GM18517 (cell line): Measurements from ENCODE around the gene KIR2DL4.
"Not testable (repeated sequence)": the region's sequence is repeated elsewhere in the genome, so short reads cannot be mapped to it uniquely, and the experiment has no call there.

Experiments
- ATAC-seq: cut with Tn5 transposase; IDR thresholded peaks from one replicate; pipeline ENCODE4 v1.9.1; 2021; ENCODE audit warnings: mild to moderate bottlenecking, moderate library complexity; ENCODE audit not compliant: unreplicated experiment

The KIR2DL4 gene

GRCh38 chr19:54804101-54804500 lies 691 bp downstream of the KIR2DL4 start:
- ATAC-seq = no peak

GRCh38 chr19:54804571-54804970 lies 1.2 kb downstream of the KIR2DL4 start:
- no peak for ATAC-seq

- ATAC-seq = no peak
Measured at GRCh38 chr19:54805665-54806515, 2.5 kb downstream of the KIR2DL4 start.

GRCh38 chr19:54806516-54806838 lies 3.1 kb downstream of the KIR2DL4 start:
- no peak for ATAC-seq

- ATAC-seq = not testable (repeated sequence)
Measured at GRCh38 chr19:54814571-54814970, 11.2 kb downstream of the KIR2DL4 start.

- ATAC-seq = not testable (repeated sequence)
Measured at GRCh38 chr19:54816251-54816650, 12.8 kb downstream of the KIR2DL4 start, which contains the start of gene KIR3DL1. TSS of gene KIR3DL1 (plus strand) at chr19:54816468.

GRCh38 chr19:54817670-54818536 lies 14.5 kb downstream of the KIR2DL4 start:
- no peak for ATAC-seq

- ATAC-seq = not testable (repeated sequence)
Measured at GRCh38 chr19:54824416-54824815, 21.0 kb downstream of the KIR2DL4 start.

GRCh38 chr19:54825326-54825725 lies 21.9 kb downstream of the KIR2DL4 start:
- ATAC-seq = not testable (repeated sequence)

- ATAC-seq = not testable (repeated sequence)
Measured at GRCh38 chr19:54828064-54828463, 24.7 kb downstream of the KIR2DL4 start.

GRCh38 chr19:54832496-54832895 lies 29.1 kb downstream of the KIR2DL4 start, which contains the start of gene KIR2DS4:
TSS of gene KIR2DS4 (plus strand) at chr19:54832676.
- ATAC-seq = not testable (repeated sequence)

- not testable (repeated sequence) for ATAC-seq
Measured at GRCh38 chr19:54835126-54835525, 31.7 kb downstream of the KIR2DL4 start.

GRCh38 chr19:54837522-54837921 lies 34.1 kb downstream of the KIR2DL4 start:
- not testable (repeated sequence) for ATAC-seq

GRCh38 chr19:54843171-54843570 lies 39.8 kb downstream of the KIR2DL4 start:
- ATAC-seq = not testable (repeated sequence)

- ATAC-seq = not testable (repeated sequence)
Measured at GRCh38 chr19:54850061-54850640, 46.7 kb downstream of the KIR2DL4 start, which contains the start of gene KIR3DL2. TSS of gene KIR3DL2 (plus strand) at chr19:54850443. CDS start at chr19:54850476, 33 bp downstream.

GRCh38 chr19:54850930-54851329 lies 47.5 kb downstream of the KIR2DL4 start:
- ATAC-seq = no peak

- no peak for ATAC-seq
Measured at GRCh38 chr19:54851353-54851752, 47.9 kb downstream of the KIR2DL4 start.

- not testable (repeated sequence) for ATAC-seq
Measured at GRCh38 chr19:54855241-54855640, 51.8 kb downstream of the KIR2DL4 start.

GRCh38 chr19:54858476-54858875 lies 55.1 kb downstream of the KIR2DL4 start:
- ATAC-seq = not testable (repeated sequence)

GRCh38 chr19:54859421-54859820 lies 56.0 kb downstream of the KIR2DL4 start:
- not testable (repeated sequence) for ATAC-seq

GRCh38 chr19:54863459-54863858 lies 60.0 kb downstream of the KIR2DL4 start:
- not testable (repeated sequence) for ATAC-seq
